Coronary artery (tissue), 2 donors: ENCODE results near the gene PARD6A.

Experiments used
- DNase-seq: peaks from one replicate; pipeline ENCODE4 v3.0.0-alpha.2; 2017; ENCODE audit warnings: low spot score
- H3K27ac ChIP-seq, 2 donors: fragments of 200-600 bp; sonication (generic); one replicate each; pipeline ENCODE4 v1.5.1; 2016 to 2019
- H3K4me3 ChIP-seq: fragments of 200-600 bp; sonication (generic); 2 replicates; pipeline ENCODE4 v1.5.1; 2016; ENCODE audit warnings: mild to moderate bottlenecking, moderate library complexity
- TF ChIP-seq, protein P1 (sequence below): fragments of 200-600 bp; sonication (generic); IDR thresholded peaks from one replicate; pipeline ENCODE4 v1.5.1; 2019; ENCODE audit warnings: antibody characterized with exemption

PARD6A gene

DNA sequence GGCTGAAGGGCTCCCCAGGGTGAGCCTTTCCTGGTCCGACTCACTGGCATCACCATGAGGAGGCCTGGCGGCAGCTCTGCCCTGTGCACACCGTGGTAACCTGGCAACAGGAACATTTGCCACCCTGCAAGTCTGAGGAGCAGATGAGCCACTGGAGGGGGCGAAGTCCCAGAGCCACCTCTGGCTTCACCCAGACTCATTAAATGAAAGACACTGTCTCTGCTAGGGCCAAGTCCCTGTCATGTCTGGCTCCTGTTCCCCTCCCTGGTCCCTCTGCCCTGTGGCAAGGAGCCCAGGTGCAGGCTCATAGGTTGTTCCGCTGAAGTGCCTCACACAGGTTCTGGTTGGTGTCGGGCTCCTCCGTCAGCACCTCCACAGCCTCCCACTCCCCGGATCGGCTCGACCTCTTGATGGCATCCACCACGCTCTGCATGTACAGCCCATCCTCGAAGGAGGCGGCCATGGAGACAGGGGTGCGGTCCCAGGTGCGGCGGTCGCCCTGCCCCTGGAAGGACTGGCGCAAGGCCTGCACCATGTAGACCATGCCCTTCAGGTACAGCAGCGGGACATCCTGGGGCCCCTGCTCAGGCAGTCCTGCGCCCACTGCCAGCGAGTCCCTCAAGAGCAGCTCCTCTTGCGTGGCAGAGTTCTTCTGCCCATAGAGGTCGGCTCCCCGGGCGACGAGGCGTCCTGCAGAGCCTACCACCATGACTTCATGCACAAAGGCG lies 14.3 kb downstream of the PARD6A start:
- TF ChIP-seq, protein P1, sequence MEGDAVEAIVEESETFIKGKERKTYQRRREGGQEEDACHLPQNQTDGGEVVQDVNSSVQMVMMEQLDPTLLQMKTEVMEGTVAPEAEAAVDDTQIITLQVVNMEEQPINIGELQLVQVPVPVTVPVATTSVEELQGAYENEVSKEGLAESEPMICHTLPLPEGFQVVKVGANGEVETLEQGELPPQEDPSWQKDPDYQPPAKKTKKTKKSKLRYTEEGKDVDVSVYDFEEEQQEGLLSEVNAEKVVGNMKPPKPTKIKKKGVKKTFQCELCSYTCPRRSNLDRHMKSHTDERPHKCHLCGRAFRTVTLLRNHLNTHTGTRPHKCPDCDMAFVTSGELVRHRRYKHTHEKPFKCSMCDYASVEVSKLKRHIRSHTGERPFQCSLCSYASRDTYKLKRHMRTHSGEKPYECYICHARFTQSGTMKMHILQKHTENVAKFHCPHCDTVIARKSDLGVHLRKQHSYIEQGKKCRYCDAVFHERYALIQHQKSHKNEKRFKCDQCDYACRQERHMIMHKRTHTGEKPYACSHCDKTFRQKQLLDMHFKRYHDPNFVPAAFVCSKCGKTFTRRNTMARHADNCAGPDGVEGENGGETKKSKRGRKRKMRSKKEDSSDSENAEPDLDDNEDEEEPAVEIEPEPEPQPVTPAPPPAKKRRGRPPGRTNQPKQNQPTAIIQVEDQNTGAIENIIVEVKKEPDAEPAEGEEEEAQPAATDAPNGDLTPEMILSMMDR: no peak
- peak; percentile 71 for DNase-seq
- peak overlapping the region in 1 of 2 donors; percentile 82 for H3K27ac ChIP-seq
- no peak overlapping the region for H3K4me3 ChIP-seq

DNA sequence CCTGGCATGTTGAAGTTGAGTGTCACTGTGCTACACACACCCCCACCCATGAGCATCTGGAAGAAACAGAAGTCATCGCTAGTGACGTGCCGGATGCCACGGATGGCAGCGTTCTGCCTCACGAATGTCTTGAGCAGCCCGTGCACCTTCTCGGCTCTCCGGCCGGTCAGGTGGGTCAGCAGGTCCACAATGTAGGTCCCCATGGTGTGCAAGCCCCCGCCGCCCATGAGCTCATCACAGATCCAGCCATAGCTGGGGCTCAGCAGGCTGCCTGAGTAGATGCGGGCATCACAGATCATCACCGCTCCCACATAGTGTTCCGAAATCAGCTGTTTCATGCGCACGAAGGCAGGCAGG lies 14.8 kb downstream of the PARD6A start:
- DNase-seq: no peak
- TF ChIP-seq, protein P1: no peak
- no peak overlapping the region for H3K4me3 ChIP-seq
- H3K27ac ChIP-seq: peak overlapping the region in 1 of 2 donors; percentile 82

DNA sequence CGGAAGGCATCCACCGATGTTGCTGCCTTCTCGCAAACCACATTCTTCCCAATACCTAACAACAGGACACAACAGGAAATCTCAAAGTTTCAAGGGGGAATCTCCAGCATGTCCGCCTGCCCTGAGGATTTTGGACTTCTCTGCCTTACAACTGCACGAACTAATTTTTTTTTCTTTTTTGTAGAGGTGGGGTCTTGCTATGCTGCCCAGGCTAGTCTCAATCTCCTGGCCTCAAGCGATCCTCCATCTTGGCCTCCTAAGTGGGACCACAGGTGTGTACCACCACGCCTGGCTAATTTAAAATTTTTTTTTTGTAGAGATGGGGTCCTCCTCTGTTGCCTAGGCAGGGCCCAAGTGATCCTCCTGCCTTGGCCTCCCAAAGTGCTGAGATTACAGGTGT lies 15.2 kb downstream of the PARD6A start:
- TF ChIP-seq, protein P1: no peak
- H3K4me3 ChIP-seq: no peak overlapping the region
- no peak overlapping the region for H3K27ac ChIP-seq

DNA sequence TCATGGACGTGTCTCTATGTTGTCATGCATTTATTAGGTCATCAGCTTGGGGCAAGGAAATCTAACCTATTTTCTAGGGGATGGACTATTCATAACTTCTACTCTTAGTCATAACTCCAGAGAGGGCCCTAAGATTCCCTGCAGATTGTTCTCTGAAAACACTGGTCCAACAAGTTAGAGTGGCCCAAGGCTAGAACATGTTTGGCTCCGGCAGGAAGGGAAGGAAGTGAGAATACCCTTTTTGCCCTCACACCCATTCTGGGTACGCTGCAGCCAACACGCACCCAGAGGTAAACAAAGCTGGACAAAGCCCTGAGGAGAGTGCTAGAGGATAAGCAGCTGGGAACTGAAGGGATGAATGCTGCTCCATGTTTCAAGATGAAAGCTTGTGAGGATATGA lies 15.8 kb downstream of the PARD6A start:
- H3K27ac ChIP-seq: no peak overlapping the region
- H3K4me3 ChIP-seq: no peak overlapping the region
- TF ChIP-seq, protein P1: no peak
- DNase-seq: no peak

More for the DNA sequence above, 15.2 kb downstream of the PARD6A start:
- DNase-seq: no peak

DNA sequence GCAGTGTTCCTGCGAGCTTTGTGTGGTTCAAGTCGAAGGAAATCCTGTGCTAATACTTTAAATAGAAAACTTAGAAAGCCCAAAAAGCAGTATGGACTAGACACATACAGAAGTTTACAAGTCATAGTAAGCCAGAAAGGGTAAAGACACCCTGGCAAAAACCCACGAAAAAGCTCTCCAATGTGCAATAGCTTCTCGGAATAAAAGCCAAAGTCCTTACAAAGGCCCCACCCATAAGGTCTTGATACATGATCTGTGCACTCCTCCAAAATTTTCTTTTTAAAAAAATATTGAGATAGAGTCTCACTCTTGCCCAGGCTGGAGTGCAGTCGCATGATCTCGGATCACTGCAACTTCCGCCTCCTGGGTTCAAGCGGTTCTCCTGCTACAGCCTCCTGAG lies 16.2 kb downstream of the PARD6A start:
- Histone ChIP-seq H3K4me3 (no peak overlapping the region), H3K27ac (no peak overlapping the region)
- TF ChIP-seq, protein P1: no peak
- DNase-seq: no peak

DNA sequence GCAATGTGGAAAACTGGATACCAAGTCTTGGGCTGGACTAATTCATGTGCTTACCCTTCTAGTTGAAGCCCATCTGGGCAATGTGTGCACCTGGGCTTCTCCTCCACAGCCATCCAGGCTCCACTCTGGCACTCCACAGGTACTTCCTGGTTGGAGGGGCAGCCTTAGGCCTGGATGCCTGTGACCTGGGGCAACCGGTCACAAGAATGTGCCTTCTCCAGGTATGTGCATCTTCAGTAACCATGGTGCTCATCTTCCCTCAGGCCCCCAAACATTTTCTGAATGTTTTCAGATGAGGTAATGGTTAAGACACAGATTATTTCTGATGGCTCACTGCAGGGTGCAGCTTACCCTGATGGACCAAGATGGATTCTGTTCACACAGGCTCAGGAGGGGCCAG lies 17.0 kb downstream of the PARD6A start:
- TF ChIP-seq, protein P1: no peak
- Histone ChIP-seq H3K4me3 (no peak overlapping the region), H3K27ac (no peak overlapping the region)
- DNase-seq: no peak

DNA sequence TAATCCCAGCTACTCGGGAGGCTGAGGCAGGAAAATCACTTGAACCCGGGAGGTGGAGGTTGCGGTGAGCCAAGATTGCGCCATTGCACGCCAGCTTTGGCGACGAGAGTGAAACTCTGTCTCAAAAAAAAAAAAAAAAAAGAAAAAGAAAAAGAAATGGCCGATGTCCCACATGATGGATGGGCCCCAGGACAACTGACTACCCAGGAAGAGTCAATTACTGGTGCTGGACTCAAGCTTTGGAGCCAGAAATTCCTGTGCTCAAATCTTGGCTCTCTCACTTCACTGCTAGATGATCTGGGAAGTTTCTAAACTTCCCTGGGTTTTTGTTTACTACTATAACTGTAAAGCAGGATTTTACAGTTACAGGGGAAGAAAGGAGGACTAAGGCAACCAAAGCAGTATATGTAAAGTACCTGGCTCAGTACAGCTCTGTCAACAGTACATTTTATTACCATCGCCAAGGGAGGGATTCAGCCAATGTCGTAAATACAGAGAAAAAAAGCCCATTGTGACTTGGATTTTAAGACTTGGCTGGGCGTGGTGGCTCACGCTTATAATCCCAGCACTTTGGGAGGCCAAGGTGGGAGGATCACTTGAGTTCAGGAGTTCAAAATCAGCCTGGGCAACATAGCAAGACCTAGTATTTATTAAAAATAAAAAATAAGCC lies 17.7 kb downstream of the PARD6A start:
- Histone ChIP-seq H3K27ac (no peak overlapping the region), H3K4me3 (no peak overlapping the region)
- DNase-seq: no peak
- TF ChIP-seq, protein P1: no peak
